HG02798 (cell line): Measurements from ENCODE around the gene TFEB.

Experiments used
- ATAC-seq: cut with Tn5 transposase; IDR thresholded peaks from one replicate; pipeline ENCODE4 v1.9.1; 2021; ENCODE audit warnings: mild to moderate bottlenecking; ENCODE audit not compliant: unreplicated experiment, poor library complexity

The TFEB gene

DNA sequence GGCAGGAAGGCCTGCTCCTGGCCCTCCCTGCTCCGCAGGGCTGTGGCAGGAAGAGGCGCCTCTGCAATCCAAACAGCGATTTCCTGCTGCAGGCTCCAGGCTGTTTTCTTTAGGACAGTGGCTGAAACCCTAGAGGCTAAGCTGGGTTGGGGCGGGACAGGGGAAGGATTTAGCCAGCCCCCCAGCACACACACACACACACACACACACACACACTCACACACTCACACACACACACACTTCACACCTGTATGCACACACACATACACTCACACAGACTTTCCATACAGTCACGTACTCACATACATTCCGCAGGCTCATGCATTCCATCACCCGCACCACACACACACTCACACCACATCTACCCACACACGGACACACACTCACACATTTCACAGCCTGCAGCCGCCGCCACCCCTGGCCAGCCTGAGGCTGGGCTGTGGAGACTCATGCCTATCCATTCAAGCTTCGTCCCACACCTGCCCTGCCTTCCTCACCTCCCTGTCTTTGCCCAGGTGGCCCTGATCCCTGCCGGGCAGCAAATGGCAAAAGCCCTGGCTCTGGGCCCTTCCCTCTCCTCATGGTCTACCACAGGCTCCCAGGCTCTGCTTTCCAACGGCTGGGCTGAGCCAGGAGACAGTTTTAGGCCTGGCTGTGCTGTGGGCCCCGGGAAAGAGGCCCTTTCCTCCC lies 79.3 kb downstream of the TFEB start:
- ATAC-seq, result no peak

DNA sequence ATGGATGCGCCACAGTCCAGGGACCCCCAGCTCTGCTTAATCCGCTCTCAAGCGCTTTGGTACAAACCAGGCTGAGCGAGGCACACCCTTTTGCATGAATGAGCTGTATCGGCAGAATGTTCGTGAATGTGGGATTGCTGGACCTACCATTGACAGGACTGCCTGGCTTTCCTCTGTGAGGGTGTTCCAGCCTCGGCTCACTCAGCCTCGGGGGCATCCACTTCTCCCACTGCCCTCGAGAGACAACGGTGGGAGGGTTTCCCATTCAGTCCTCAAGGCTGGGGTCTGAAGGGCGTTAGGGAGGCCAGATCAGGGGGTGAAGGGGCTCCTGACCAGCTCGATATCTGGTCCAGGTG lies 79.8 kb downstream of the TFEB start:
- ATAC-seq, result no peak

DNA sequence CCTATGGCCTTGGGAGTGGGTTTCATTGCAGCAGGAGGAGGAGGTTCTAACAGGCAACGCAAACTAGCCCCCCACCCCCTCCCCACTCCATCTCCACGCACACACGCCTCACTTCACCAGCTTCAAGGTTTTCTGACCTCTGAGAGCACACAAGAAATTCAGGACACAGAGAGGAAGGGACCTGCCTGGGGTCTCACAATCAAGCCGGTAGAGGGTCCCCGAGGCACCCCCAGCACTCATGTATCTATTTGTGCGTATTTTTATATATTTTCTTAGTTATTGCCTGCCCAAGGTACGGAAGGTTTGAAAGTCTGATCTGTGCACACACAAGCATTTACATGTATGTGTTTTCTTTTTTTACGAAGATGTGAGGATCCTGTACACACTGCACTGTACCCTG lies 80.2 kb downstream of the TFEB start:
- ATAC-seq, result no peak

DNA sequence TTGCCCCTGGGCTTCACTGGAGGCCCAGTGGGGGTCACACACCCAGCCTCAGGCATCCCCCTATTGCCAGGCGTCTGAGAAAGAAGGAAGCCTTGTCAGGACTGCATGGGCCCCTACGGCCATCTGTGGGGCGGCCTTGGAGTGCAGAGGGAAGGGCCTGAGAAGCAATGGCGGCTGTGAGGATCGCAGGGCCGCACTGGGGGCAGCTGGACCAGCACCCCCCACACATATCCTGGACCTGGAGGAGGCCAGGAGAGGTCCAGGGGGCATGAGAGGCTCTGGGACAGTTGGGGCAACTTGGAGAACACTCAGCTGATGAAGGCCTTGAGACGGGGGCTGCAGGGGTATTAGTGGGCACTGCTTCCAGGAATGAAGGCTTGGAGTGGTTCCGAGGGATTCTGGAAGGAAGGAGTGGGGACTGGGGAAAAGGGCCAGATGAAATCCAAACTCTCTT lies 80.7 kb downstream of the TFEB start:
- no peak for ATAC-seq

DNA sequence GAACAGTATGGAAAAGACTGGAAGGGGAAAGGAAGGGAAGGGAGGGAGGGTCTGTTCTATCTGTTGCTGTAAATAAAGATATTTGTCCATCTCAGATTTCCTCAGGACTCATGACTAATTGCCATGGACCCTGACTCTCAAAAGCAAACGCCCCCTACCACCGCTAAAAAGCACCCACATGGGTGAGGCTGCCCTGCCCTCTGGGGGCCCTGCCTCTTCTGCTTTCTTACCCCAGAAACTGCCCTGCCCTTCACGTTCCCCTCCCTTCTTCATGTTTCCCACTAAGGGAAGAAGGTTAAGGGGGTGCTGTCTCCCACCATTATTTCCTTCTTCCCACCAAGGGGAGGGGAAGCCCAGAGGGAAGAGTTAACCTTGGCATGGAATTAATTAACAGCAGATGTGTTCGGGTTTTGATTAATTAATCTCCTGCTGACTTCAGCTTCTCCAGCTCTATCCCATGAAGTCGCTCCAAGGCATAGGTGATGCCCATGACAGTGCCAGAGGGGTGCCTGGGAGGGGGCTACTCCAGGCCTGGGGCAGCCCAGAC lies 81.2 kb downstream of the TFEB start:
- ATAC-seq, result no peak

DNA sequence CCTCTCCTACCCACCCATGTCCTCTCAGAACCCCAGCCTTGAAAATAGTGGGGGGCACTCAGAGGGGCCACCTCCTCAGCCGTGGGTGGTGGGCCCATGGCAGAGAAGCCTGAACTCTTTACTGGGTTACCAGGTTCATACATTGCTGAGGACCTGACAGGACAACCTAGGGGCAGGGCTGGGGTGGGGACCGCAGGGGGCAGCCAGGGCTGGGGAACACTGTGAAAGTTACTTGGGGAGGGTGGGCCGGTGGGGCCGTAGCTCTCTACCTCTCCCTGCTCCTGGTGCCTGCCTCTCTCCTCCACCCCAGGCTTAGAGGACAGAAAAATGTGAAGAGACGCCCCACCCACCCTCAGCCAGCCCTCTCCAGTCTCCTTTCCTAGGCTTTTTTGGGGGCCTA lies 81.7 kb downstream of the TFEB start:
- ATAC-seq, result no peak

DNA sequence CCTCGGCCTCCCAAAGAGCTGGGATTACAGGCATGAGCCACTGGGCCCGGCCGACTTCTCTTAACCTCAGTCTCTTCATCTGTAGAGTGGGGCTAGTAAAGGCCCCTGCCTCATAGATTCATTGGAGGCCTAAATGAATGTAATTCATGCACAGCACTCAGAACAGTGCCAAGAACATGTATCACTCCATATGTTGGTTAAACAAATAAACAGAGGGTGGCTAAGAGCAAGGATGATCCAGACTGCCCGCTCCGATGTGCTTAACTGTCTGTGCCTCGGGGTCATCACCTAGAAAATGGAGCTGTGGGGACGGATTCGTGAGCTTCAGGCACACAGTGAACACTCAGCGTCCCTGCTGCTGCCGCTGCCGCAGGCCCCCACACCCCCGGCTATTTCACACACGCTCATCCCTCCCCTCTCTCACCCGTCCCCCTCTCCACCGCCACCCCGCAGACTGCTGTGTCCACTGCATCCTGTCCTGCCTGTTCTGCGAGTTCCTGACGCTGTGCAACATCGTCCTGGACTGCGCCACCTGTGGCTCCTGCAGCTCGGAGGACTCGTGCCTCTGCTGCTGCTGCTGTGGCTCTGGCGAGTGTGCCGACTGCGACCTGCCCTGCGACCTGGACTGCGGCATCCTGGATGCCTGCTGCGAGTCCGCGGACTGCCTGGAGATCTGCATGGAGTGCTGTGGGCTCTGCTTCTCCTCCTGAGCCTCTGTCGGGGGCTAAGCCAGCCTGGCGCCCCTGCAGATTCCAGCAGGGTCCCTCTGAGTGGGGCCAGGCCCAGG lies 82.3 kb downstream of the TFEB start:
- no peak for ATAC-seq

DNA sequence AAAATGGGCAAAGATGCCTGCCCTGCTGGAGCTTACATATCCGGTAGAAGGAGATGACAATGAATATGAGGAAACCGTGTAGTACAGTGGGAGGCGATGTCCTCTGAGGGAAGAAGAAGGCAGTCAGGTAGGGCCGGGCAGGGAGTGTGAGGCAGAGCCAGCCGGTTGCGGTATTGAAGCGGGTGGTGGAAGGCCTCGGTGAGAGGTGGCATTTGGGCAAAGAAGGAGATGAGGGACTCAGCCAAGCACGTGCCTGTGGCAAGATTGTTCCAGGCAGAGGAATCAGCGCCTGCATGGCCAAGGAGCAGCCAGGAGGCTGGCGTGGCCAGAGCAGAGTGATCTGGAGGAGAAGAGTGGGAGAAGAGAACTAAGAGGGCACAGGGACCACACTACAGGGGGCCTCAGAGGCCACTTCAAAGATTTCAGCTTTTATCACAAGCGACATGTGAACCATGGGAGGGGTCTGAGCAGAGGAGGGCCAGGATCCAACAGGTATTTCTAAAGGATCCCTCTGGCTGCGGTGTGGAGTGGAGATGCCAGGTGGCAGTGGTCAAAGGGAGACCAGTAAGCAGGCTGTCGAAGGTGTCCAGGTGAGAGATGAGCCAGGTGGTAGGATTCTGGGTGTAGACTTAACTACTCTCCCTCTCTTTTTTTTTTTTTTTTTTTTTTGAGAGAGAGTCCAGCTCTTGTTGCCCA lies 83.3 kb downstream of the TFEB start:
- ATAC-seq, result no peak

DNA sequence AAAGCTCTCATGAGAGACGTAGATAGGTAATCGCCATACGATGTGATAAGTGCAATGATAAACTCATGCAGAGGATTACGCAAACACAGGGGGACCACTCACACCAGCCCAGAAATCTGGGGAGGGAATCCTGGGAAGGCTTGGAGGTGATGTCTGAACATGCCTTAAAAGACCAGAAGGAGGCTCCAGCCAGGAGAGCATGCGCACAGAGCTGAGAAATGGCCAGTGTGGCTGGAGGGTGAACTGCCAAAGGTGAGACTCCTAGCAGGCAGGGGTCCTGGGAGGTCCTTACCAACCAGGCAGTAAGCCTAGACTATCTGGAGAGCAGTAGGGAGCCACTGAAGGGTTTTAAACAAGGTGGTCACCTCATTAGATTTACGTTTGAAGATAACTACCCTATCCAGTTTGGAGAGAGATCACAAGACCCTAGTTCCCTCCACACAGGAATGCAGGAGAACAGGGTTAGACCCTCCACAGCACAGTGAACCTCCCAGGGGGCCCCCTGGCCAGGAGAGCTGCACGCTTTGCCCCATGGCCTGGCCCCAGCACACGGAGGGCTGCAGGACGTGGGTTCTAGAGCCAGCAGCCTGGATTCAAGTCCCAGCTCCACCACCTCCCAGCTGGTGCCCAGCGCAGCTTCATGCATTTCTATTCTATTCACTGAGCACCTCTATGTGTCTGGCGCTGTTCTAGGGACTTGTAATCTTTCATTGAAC lies 84.0 kb downstream of the TFEB start:
- ATAC-seq, result no peak

DNA sequence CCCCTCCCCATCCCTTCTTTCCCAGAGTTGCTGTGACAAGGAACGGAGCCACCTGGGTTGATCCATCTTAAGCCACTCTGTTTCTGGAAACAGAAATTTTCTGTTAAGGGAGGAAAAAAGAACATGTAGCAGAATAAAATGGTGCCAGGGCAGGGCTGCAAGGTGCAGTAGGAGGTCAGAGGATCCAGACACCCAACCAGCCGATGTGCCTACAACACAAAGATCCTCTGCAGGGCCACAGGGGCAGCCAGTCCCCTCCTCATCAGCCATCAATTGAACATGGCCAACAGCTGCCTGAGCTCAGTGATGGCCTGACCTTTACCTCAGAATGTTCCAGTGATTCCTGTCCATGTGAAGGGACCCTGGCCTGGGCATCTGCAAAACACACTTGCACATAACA lies 85.3 kb downstream of the TFEB start:
- no peak for ATAC-seq

DNA sequence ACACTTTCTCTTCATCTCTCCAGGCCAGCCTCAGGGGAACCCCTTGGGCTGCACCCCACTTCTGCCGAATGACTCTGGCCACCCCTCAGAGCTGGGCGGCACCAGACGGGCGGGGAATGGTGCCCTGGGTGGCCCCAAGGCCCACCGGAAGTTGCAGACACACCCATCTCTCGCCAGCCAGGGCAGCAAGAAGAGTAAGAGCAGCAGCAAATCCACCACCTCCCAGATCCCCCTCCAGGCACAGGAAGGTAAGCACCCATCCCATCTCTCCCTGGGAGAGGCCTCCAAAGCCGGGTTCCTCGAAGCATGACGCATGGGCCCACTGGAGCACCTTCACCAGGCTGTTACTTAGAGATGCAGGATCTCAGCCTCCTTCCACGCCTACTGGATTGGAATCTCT lies 85.8 kb downstream of the TFEB start:
- no peak for ATAC-seq

DNA sequence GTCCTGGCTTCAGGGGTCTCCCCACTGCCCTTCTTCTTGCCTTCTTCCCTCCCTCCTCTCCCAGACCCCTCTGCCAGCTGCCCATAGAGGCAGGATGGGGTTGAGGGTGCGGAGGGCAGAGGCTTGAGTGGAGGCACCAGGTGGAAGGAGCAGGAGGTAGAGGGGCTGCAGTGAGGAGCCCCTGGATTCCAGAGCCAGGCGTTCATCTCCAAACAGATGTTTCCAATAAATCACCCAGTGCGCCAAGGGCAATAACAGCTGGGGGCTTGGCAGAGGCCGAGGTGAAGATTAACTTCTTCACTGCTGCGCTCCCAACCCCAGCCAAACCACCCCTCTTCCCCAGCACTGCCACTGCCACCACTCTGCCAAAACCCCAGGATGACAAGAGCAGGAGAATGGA lies 86.5 kb downstream of the TFEB start:
- no peak for ATAC-seq

DNA sequence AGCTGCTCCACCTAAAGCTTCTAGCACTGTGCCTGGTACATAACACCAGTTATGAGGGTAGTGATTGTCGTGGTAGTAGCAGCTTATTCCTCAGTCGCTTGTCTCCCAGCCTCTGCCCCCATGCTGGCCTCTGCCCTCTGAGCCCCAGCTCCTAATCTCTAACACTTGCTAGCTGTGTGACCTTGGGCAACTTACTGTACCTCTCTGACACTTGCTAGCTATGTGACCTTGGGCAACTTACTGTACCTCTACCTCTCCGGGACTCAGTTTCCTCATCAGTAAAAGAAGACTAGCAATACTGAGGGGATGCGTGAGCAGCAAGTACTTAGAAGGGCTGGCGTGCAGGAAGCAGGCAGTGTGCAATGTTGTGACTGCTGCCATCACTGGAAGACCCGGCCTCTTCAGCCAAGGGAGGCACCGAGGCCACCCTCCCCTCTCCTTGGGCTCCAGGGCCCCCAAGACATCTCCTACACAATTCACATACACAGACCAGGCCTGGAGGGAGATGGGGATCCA lies 87.3 kb downstream of the TFEB start:
- no peak for ATAC-seq

DNA sequence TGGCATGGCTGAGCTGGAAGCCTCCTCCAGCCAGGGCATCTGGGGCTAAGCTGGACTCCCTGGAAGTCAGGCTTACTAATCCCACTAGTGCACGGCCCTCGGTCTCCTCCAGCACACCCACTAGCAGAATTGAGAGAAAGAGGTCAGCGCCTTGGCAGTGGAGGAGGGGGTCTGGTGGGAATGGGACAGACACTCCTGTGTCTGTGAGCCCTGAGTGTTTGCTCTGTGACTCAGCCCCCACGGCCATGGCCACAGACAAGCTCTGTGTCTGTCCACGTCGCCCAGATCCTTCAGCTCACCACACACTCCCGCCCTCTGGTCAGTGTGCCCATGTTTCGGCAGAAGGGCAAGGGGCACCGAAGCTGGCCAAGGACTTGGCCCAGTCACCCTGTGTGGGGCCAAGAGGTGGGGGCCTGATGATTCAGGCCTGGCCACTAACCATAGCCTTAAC lies 88.3 kb downstream of the TFEB start:
- ATAC-seq, result no peak

DNA sequence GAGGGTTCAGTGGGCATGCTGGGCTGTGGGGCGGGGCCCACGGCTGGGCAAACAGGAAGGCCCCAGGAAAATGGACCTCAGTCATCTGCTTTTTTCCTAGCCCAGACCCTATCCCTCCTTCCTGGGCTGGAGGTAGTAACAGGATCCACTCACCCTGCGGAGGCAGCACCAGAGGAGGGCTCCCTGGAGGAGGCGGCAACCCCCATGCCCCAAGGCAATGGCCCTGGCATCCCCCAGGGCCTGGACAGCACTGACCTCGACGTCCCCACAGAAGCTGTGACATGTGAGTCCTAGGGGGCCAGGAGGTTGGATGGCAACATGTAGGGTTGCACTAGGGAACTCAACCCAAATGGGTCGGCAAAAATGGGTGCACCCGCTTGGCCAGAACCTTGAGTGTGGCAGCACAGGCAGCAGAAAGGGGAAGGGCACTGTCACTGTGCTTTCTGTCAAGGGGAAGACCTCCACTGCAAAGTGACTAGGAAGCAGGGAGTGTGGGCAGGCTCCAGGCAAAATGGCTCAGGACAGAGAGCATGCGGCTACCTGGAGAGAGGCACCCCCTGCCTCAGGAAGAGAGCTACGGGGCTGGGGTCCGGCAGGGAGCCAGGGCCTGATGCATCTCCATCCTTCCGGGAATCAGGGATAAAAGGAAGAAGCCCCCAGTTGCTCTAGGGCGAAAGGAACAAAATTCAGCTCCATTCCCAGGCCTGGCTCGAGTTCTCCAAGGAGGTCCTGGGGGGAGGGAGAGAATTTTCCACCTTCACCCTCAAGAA lies 89.2 kb downstream of the TFEB start:
- ATAC-seq, result no peak

DNA sequence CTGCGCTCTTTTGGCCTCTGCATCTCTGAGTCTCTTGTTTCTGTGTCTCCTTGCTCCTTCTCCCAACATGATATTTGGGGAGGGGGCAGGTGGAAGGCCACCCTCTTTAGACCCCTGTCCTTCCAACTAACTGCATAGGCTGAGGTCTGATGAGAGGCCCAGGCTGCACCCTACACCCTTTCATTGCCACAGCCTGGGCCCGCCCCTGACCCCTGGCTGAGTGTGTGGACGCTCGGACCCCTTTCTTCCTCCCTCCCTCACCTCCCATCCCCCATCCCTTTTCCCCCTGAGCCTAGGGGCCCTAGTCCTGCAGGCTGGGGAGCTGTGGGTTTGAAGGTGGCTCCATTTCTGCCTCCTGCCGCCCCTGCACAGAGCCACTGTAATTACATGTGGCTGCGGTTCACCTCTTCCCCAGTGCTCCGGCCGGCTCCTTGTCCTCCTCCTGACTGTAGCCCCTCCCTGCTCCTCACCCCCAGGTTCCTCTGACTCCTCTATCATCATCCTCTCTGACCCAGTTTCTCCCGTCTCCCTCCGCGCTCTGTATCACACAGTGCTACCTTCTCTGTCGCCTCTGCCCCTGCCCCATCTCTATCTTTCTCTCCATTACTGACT lies 90.3 kb downstream of the TFEB start:
- ATAC-seq, result no peak

DNA sequence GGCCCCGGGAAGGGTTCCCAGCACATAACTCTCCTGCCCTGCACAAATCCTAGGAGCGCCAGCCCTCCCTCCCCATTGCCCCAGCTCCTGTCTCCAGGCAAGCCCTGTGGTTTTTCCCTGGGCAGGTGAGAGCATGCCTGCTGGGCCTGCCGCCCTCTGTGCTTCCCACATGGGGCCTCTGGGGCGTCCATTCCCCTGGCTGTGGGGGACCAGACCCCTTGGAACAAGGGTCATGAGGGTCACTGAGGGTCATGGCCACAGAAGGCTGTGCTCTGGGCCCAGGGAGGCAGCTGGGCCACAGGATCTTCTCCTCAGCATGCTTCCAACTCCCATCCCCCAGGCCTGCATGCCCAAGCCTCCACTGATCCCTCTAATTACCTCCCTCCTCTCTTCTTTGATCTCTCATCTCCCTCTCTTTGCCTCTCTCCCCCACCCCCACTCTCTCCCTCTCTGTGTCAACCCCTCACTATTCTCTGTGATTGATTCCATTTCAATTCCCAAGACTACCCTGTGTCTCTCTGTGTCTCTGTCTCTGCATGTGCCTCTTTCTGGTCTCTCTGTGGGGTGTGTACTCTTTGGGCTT lies 91.0 kb downstream of the TFEB start:
- ATAC-seq, result no peak

DNA sequence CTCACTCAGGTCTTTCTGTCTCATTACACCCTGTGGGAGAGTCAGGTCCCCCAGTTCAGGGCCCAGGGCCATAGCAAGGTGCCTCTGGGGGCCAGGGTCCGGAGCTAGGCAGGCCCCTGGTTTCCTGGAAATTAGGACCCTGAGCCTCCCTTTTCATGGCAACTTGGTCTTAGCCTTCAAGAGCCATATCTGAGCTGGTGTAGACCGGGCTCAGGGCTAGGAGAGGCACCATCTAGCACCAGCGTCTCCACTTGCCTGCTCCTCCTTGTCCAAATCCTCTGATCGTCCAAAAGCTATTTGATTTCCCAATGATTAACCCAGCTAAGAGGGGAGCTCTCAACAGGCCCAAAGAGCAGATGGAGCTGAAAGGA lies 91.5 kb downstream of the TFEB start:
- ATAC-seq, result no peak
